Hepatocyte (in vitro differentiated cells): ENCODE measurements around the gene CCDC192. TPM values are rescaled to one million over a fixed set of nuclear protein-coding genes. Genes with fewer than 3 reads are reported as not detected.
A peak's percentile ranks its signal among the peaks of the same experiment; 100 is the strongest.

Experiments
- DNase-seq: peaks from one replicate; pipeline ENCODE4 v3.0.0-alpha.2; 2016; ENCODE audit warnings: low spot score
- H2AFZ ChIP-seq: fragments of 200-600 bp; sonication (generic); 2 replicates; pipeline ENCODE4 v1.6.0; 2016; ENCODE audit warnings: antibody characterized with exemption, mild to moderate bottlenecking
- H3K27ac ChIP-seq: fragments of 200-600 bp; sonication (generic); 2 replicates; pipeline ENCODE4 v1.5.1; 2016; ENCODE audit warnings: mild to moderate bottlenecking
- H3K27me3 ChIP-seq: fragments of 200-600 bp; sonication (generic); 2 replicates; pipeline ENCODE4 v1.6.1; 2016
- H3K36me3 ChIP-seq: fragments of 200-600 bp; sonication (generic); replicated peaks from 2 replicates; pipeline ENCODE4 v1.5.1; 2016; ENCODE audit warnings: low read depth; ENCODE audit not compliant: insufficient read depth
- H3K4me1 ChIP-seq: fragments of 200-600 bp; sonication (generic); 2 replicates; pipeline ENCODE4 v1.5.1; 2016; ENCODE audit warnings: mild to moderate bottlenecking, moderate library complexity; ENCODE audit not compliant: insufficient read depth
- H3K4me2 ChIP-seq: fragments of 200-600 bp; sonication (generic); 2 replicates; pipeline ENCODE4 v1.6.0; 2016
- H3K4me3 ChIP-seq: fragments of 200-600 bp; sonication (generic); 2 replicates; pipeline ENCODE4 v1.5.1; 2016; ENCODE audit warnings: mild to moderate bottlenecking
- H3K79me2 ChIP-seq: fragments of 200-600 bp; sonication (generic); 2 replicates; pipeline ENCODE4 v1.6.0; 2017; ENCODE audit warnings: mild to moderate bottlenecking
- H3K9me2 ChIP-seq: fragments of 200-600 bp; sonication (generic); replicated peaks from 2 replicates; pipeline ENCODE4 v1.6.0; 2017; ENCODE audit warnings: mild to moderate bottlenecking; ENCODE audit not compliant: insufficient read depth
- H3K9me3 ChIP-seq: fragments of 200-600 bp; sonication (generic); 2 replicates; pipeline ENCODE4 v1.5.1; 2016; ENCODE audit warnings: low read depth, mild to moderate bottlenecking
- H4K20me1 ChIP-seq: fragments of 200-600 bp; sonication (generic); 2 replicates; pipeline ENCODE4 v1.6.0; 2016; ENCODE audit warnings: mild to moderate bottlenecking; ENCODE audit not compliant: insufficient read depth, poor library complexity, severe bottlenecking
- CTCF ChIP-seq: fragments of 200-600 bp; sonication (generic); IDR thresholded peaks from 2 replicates; pipeline ENCODE4 v1.5.1; 2016; ENCODE audit warnings: antibody characterized with exemption, mild to moderate bottlenecking; ENCODE audit not compliant: poor library complexity
- EZH2 ChIP-seq: fragments of 200-600 bp; sonication (generic); IDR thresholded peaks from 2 replicates; pipeline ENCODE4 v1.6.1; 2016; ENCODE audit warnings: antibody characterized with exemption, mild to moderate bottlenecking, borderline replicate concordance
- EZH2phosphoT487 ChIP-seq: fragments of 200-600 bp; sonication (generic); IDR thresholded peaks from one replicate; pipeline ENCODE4 v1.6.1; 2018; ENCODE audit warnings: antibody characterized with exemption, mild to moderate bottlenecking, low read depth, moderate library complexity; ENCODE audit not compliant: unreplicated experiment, severe bottlenecking
- WGBS: methylation state at CpG from one replicate; pipeline ENCODE4 v1.1.6; 2016; ENCODE audit warnings: low lambda C conversion rate; ENCODE audit errors: missing lambda C conversion rate; 5-methylcytosine and 5-hydroxymethylcytosine counted together
- polyA plus RNA-seq: library from polyadenylated mRNA; unstranded; fragments of >200 nt; fragmentation: Nextera tagmentation; extraction: Ambion mirVana; gene quantifications from 2 replicates; pipeline ENCODE4 v1.2.1, GENCODE V29; 2016
- total RNA-seq: library from RNA; depleted of rRNA; stranded (reverse); fragments of >200 nt; gene quantifications from 2 replicates; pipeline ENCODE4 v1.2.3, GENCODE V29; 2014

Gene CCDC192
- total and polyA plus RNA-seq, 2 experiments from 2014 or later, result 0.39 TPM; not detected in 1

DNA sequence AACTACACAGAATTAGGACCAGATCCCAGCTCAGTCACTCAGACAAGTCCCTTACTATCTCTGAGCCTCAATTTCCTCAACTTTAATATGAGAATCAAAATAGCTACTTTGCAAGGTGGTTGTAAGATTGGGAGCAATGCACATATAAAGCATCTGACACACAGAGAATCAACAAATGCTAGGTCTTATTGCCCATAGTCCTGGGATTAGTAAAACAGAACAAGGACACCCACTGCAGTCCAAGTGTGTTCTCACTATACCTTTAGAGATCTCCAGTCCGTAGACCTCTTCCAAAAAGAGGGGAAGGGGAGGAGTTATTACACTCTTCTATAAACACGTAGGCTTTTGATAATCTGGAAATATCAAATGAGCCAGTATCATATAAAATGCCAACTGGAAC is 190.0 kb downstream of the CCDC192 start:
- TF ChIP-seq EZH2, result no peak
- TF ChIP-seq EZH2phosphoT487, result no peak
- no peak for TF ChIP-seq CTCF
- H3K4me2 ChIP-seq, result peak overlapping the region; percentile 20

DNA sequence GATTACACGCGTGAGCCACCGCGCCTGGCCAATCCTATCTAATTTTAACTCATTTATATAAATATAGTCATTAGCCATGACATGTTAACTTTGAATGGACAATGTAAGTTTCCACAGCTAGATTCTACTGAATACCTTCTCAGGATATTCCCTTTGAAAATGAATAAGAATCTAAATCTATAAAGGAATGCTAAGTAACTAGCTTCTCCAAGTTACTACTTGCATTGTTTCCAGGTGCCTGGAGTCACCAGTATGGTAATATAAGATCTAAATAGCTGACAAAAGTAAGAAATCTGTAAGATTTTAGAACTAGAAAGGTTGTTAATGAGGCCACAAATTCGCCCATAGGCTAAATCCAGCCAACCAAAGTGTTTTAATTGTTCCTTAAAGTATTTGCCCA is 191.3 kb downstream of the CCDC192 start:
- DNase-seq, result no peak
- no peaks in the 10 kb centered on the region for H3K27me3 ChIP-seq
- H3K36me3 ChIP-seq, result no peaks in the 10 kb centered on the region
- no peaks in the 10 kb centered on the region for H3K9me3 ChIP-seq
- TF ChIP-seq EZH2phosphoT487 (no peak), EZH2 (no peak), CTCF (no peak)
- H3K4me2 ChIP-seq, result no peak overlapping the region
- H2AFZ ChIP-seq, result no peak overlapping the region
- H3K9me2 ChIP-seq, result no peaks in the 10 kb centered on the region
- no peaks in the 10 kb centered on the region for H3K79me2 ChIP-seq
- WGBS, result 92% methylated on average over 5 of the region's 5 CpGs
- H3K4me1 ChIP-seq, result no peaks in the 10 kb centered on the region
- no peak overlapping the region for H3K27ac ChIP-seq
- H4K20me1 ChIP-seq, result no peaks in the 10 kb centered on the region
- H3K4me3 ChIP-seq, result no peak overlapping the region

More for the DNA sequence above, 190.0 kb downstream of the CCDC192 start:
- Histone ChIP-seq H3K9me3 (no peaks in the 10 kb centered on the region), H3K4me3 (no peak overlapping the region), H3K27ac (no peak overlapping the region), H3K36me3 (no peaks in the 10 kb centered on the region), H3K79me2 (no peaks in the 10 kb centered on the region), H3K27me3 (no peaks in the 10 kb centered on the region), H3K4me1 (no peaks in the 10 kb centered on the region), H2AFZ (no peak overlapping the region), H3K9me2 (no peaks in the 10 kb centered on the region), H4K20me1 (no peaks in the 10 kb centered on the region)
- DNase-seq, result no peak
- WGBS, result 81% methylated on average over 2 of the region's 2 CpGs

- Histone ChIP-seq H3K4me2 (no peak overlapping the region), H3K36me3 (no peaks in the 10 kb centered on the region), H3K27ac (no peak overlapping the region), H3K27me3 (no peaks in the 10 kb centered on the region), H3K9me3 (no peaks in the 10 kb centered on the region), H4K20me1 (no peaks in the 10 kb centered on the region), H3K4me3 (no peak overlapping the region), H3K4me1 (no peaks in the 10 kb centered on the region), H3K9me2 (no peaks in the 10 kb centered on the region), H2AFZ (no peak overlapping the region), H3K79me2 (no peaks in the 10 kb centered on the region)
- DNase-seq, result no peak
- 92% methylated on average over 4 of the region's 4 CpGs for WGBS
- TF ChIP-seq EZH2phosphoT487, result no peak
These were observed 195.5 kb downstream of the CCDC192 start for GRCh38 chr5:127898551-127899213.

GRCh38 chr5:127899214-127899610 is 196.0 kb downstream of the CCDC192 start:
- no peaks in the 10 kb centered on the region for H3K36me3 ChIP-seq
- no peaks in the 10 kb centered on the region for H3K9me3 ChIP-seq
- DNase-seq, result no peak
- H3K4me1 ChIP-seq, result no peaks in the 10 kb centered on the region
- 26% methylated on average over 2 of the region's 2 CpGs for WGBS
- no peak overlapping the region for H3K4me3 ChIP-seq
- no peaks in the 10 kb centered on the region for H3K79me2 ChIP-seq
- H3K27ac ChIP-seq, result no peak overlapping the region
- H4K20me1 ChIP-seq, result no peaks in the 10 kb centered on the region
- H3K27me3 ChIP-seq, result no peaks in the 10 kb centered on the region
- H3K9me2 ChIP-seq, result no peaks in the 10 kb centered on the region
- H2AFZ ChIP-seq, result no peak overlapping the region
- no peak overlapping the region for H3K4me2 ChIP-seq
- TF ChIP-seq EZH2 (no peak), CTCF (no peak), EZH2phosphoT487 (no peak)
